Left lung (tissue), 10 donors: ENCODE data around the gene DLX1. TPM values are rescaled to one million over a fixed set of nuclear protein-coding genes. Genes with fewer than 3 reads are reported as not detected.
A peak's percentile ranks its signal among the peaks of the same experiment; 100 is the strongest.

Experiments
- ATAC-seq: fragments of 200-7000 bp; cut with Tn5 transposase; one replicate; pipeline ENCODE4 v1.9.1; 2020; ENCODE audit warnings: moderate library complexity
- DNase-seq, 4 donors: peaks; one replicate each; pipeline ENCODE4 v3.0.0-alpha.2; 2013 to 2020
- H3K27ac ChIP-seq, 2 donors: fragments of 200-600 bp; sonication (generic) in 1 of 2; one replicate each; pipeline versions ENCODE4 v1.5.0 to v1.8.0; 2020 to 2021
- H3K27me3 ChIP-seq, 2 donors: fragments of 200-600 bp; sonication (generic) in 1 of 2; one replicate each; pipeline versions ENCODE4 v1.5.0 to v1.8.0; 2020 to 2021
- H3K36me3 ChIP-seq, 2 donors: fragments of 200-600 bp; sonication (generic) in 1 of 2; one replicate each; pipeline versions ENCODE4 v1.5.0 to v1.8.0; 2020 to 2021
- H3K4me1 ChIP-seq, 2 donors: fragments of 200-600 bp; one replicate each; pipeline ENCODE4 v1.8.0; 2021
- H3K4me3 ChIP-seq, 2 donors: fragments of 200-600 bp; sonication (generic) in 1 of 2; one replicate each; pipeline versions ENCODE4 v1.5.0 to v1.8.0; 2020 to 2021; ENCODE audit warnings: mild to moderate bottlenecking in 1 of 2
- H3K9me3 ChIP-seq, 2 donors: fragments of 200-600 bp; sonication (generic) in 1 of 2; one replicate each; pipeline versions ENCODE4 v1.5.0 to v1.8.0; 2020 to 2021
- CTCF ChIP-seq, 2 donors: fragments of 200-600 bp; sonication (generic) in 1 of 2; IDR thresholded peaks; one replicate each; pipeline versions ENCODE4 v1.5.0 to v1.8.0; 2021; ENCODE audit warnings: antibody characterized with exemption in 2 of 2
- intact Hi-C, 2 donors: fragments of 100-400 bp; cut with DNase I; formaldehyde crosslinking; loops; one replicate each; pipeline versions ENCODE4 v1.11.2 to v1.14.2; 2022
- polyA plus RNA-seq, 6 donors: library from polyadenylated mRNA; unstranded; fragments of 120-200 nt; gene quantifications; one replicate each; pipeline ENCODE4 v1.2.1, GENCODE V29; 2013; ENCODE audit not compliant: insufficient read length in 6 of 6
- total RNA-seq, 2 donors: library from RNA; stranded (reverse); fragmentation: NEBNext Ultra II Directional; extraction: Animal tissue kit (Norgen Biotek cat#: 25700); gene quantifications; one replicate each; pipeline ENCODE4 v1.2.1, GENCODE V29; 2021
- donor health status: DM: no; HTN: yes; CAD: no.
- donor health status: DM: no; HTN: no; CAD: no.

DLX1 gene
- total and polyA plus RNA-seq, 8 donors, result 0.09 to 0.11 TPM; not detected in 6

DNA sequence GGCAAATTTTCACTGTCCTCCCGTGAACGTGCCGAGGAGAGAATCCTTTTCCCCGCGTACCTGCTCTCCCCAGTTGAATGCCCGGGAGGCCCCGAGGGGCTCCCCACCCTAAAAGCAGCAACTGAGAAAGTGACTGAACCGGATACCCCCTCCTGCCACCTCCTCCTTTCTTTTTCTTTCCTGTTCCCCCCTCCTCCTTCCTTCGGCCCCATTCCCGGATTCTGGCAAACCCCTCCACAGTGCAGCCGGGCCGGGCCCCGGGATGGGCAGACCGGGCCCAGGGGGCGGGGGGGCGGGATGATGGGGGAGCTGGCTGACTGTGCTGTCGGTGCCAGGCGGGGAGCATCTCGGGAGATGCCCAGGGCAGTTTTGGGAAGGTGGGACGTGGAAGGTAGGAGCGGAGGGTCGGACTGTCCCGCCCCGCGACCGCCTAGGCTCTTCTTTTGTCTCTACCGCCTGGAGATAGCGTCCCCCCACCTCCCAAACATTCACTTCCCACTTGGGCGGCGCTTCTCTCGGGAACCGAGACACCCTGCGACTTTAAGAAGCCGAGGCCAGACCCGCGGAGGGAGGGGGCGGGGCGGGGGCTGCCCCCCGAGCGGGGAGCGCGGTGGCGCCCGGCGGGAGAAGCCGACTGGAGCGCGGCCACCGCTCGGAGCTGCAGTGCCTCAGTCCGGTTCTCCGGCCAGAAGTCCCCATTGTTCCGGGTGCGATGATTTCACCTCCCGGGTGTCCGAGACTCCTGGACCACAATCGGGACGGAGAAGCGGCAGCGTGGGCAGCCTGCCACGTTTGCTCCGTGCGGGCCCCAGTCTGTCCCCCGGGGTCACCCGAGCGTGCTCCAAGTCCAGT is 9.2 kb downstream of the DLX1 start:
- Histone ChIP-seq H3K27me3 (peaks cover 100% of the 10 kb centered on the region in 2 donors), H3K36me3 (no peaks in the 10 kb centered on the region), H3K4me1 (peaks cover 29 to 48% of the 10 kb centered on the region in 2 donors), H3K4me3 (peak overlapping the region in 1 of 2 donors; percentile 43), H3K27ac (no peak overlapping the region), H3K9me3 (no peaks in the 10 kb centered on the region)
- no peak for TF ChIP-seq CTCF (IDR thresholded peaks at IDR 0.05)
- no peak for DNase-seq
- intact Hi-C loops, result no loop called here
- ATAC-seq, result peak; percentile 13

GRCh38 chr2:172095146-172095904 is 10.0 kb downstream of the DLX1 start:
- Histone ChIP-seq H3K36me3 (no peaks in the 10 kb centered on the region), H3K4me3 (peak overlapping the region in 1 of 2 donors; percentile 43), H3K4me1 (peaks cover 29 to 56% of the 10 kb centered on the region in 2 donors), H3K9me3 (no peaks in the 10 kb centered on the region), H3K27ac (no peak overlapping the region), H3K27me3 (peaks cover 100% of the 10 kb centered on the region in 2 donors)
- intact Hi-C loops, result no loop called here
- no peak for TF ChIP-seq CTCF (IDR thresholded peaks at IDR 0.05)
- peak in 2 of 4 donors; percentile 52 to 87 for DNase-seq
- ATAC-seq, result peak; percentile 58

GRCh38 chr2:172095905-172096625 is 10.8 kb downstream of the DLX1 start:
- Histone ChIP-seq H3K27ac (no peak overlapping the region), H3K9me3 (no peaks in the 10 kb centered on the region), H3K27me3 (peaks cover 100% of the 10 kb centered on the region in 2 donors), H3K4me1 (peaks cover 29 to 63% of the 10 kb centered on the region in 2 donors), H3K4me3 (peak overlapping the region in 1 of 2 donors; percentile 43), H3K36me3 (no peaks in the 10 kb centered on the region)
- no peak for ATAC-seq
- intact Hi-C loops, result no loop called here
- no peak for TF ChIP-seq CTCF (IDR thresholded peaks at IDR 0.05)
- DNase-seq, result no peak

DNA sequence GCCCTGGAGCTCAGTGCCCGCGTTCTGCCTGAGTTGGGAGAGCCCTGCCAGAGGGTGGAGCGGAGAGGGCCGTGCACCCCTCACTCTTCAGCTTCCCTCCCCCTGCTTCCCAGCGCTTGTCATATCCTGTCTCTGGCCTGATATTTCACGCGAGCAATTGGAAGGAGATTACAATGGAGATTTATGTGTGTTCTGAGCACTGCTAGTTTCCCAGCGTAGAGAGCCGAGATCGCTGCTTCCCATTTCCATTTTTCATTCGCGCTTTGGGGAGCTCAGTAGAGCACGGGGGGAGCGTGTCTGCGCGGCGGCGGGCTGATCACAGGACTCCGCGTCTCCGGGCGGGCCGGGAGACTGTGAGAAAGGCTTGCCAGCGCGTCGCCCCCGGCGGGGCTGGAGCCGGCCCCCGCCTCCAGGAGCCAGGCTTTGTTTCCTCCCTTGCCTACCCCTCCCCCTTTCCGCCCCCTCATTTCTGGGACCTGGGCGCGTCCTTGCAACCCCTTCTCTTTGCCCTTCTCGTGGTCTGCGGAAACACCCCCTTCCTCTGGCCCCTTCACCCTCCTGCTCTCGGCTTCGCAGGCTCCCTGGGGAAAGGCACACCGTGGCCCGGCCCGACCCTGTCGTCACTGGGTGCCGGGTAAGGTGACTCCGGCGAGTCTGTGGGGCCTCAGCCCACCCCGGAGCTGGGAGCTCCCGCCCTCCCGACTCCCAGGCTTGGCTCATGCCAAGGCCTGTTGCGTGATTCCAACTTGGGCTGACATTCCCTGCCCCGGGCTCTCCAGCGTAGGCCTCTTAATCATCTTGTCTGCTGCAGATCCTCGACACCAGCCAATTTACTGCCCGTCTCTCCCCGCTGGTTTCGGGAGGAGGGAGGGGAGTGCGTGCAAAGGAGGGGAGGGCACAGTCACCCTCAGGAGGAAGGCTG is 11.6 kb downstream of the DLX1 start:
- no peak overlapping the region for H3K4me3 ChIP-seq
- ATAC-seq (peak; percentile 10), DNase-seq (no peak)
- H3K36me3 ChIP-seq, result no peaks in the 10 kb centered on the region
- intact Hi-C loops, result no loop called here
- peaks cover 100% of the 10 kb centered on the region in 2 donors for H3K27me3 ChIP-seq
- H3K9me3 ChIP-seq, result no peaks in the 10 kb centered on the region
- TF ChIP-seq CTCF (IDR thresholded peaks at IDR 0.05), result no peak
- peaks cover 34 to 71% of the 10 kb centered on the region in 2 donors for H3K4me1 ChIP-seq
- no peak overlapping the region for H3K27ac ChIP-seq
